ENCODE data around the gene GLIS2.

GLIS2 gene

DNA sequence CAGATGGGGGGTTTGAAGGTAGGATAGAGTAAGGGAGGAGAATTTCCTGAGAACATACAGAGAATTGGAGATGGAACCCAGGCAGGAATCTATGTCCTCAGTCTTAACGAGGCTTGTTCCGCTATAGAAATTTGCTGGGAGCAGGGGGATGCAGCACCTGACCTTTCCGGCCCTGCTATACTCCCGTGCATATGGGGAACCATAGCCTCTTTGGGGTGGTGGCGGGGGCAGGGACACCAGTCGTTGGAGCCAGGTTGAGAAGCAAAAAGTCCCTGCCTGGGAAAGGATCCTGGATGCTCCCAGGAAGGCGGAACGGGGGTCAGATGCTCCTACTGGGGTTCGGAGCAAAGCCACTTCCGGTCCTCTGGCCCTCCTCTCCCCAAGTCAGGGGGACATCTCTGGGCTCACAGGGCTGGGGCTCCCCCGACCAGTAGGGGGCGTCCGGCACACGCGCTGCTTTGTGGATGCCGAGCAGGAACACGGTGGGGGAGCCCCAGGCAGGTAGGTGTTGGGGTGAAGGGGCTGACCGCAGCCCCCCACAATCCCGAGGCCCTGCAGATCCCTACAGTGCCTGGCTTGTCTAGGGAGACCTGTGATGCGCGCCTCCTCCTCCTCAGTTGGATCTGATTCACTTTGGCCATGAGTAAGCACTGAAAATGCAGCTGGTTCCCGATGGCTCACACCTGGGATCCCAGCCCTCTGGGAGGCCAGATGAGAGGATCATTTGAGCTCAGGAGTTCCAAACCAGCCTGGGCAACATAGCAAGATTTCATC lies 27.5 kb upstream of the GLIS2 start (continued):
- TF ChIP-seq, protein P1, sequence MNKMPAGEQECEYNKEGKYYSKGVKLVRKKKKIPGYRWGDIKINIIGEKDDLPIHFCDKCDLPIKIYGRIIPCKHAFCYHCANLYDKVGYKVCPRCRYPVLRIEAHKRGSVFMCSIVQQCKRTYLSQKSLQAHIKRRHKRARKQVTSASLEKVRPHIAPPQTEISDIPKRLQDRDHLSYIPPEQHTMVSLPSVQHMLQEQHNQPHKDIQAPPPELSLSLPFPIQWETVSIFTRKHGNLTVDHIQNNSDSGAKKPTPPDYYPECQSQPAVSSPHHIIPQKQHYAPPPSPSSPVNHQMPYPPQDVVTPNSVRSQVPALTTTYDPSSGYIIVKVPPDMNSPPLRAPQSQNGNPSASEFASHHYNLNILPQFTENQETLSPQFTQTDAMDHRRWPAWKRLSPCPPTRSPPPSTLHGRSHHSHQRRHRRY (tag by site-specific recombination; IDR thresholded peaks at IDR 0.05): no peak
- TF ChIP-seq ZEB2 (tag by site-specific recombination; IDR thresholded peaks at IDR 0.05): peak; percentile 53; the same call in 1 of the 2 replicates

DNA sequence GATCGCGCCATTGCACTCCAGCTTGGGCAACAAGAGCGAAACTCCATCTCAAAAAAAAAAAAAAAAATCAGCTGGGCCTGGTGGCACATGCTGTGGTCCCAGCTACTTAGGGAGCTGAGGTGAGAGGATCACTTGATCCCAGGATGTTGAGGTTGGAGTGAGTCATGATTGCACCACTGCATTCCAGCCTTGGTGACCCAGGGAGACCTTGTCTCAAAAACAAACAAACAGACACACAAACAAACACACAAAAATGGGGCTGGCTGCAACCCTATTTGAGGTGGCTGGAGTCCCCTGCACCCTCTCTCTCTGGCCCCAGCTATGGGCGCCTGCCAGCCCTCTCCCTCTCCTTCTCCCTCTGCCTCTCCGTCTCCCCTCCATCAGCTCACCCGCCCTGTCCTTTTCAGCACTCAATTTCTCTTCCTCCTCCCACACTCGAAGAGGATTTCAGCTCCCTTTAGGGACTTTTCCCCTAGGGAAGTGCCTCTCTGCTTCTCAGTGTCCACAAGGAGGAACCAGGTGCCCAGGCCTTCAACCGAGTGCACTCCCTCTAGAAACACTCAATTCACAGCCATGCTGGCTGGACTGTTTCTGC lies 25.5 kb upstream of the GLIS2 start:
- no peaks in the 10 kb centered on the region for H3K9me3 ChIP-seq (ENCODE audit: control insufficient read depth, insufficient read depth, low read depth, low read length)
- H3K4me1 ChIP-seq (ENCODE audit: control insufficient read depth, insufficient read depth, low read length): peaks cover 4% of the 10 kb centered on the region; the same call in 1 of the 2 replicates
- H3K27ac ChIP-seq (ENCODE audit: extremely low read depth, low read depth, low read length): no peak overlapping the region
- ChIA-PET CTCF (interaction anchor here (0.6 to 4.0 kb wide), 9 partner anchors 9 to 113 kb away, joined by 3 to 63 read pairs (median 4); no protein-coding TSS in a partner anchor), POLR2A (interaction anchor here (0.5 to 1.1 kb wide), 6 partner anchors 17 to 278 kb away, joined by 3 to 7 read pairs (median 4); partner anchors contain the start of gene TFAP4)
- no peaks in the 10 kb centered on the region for H3K36me3 ChIP-seq (ENCODE audit: control insufficient read depth in 2 of 2, insufficient read depth in 1 of 2, low read length in 2 of 2)
- no peak overlapping the region for H3K4me3 ChIP-seq (ENCODE audit: low read depth, low read length)
- TF ChIP-seq, protein P2, sequence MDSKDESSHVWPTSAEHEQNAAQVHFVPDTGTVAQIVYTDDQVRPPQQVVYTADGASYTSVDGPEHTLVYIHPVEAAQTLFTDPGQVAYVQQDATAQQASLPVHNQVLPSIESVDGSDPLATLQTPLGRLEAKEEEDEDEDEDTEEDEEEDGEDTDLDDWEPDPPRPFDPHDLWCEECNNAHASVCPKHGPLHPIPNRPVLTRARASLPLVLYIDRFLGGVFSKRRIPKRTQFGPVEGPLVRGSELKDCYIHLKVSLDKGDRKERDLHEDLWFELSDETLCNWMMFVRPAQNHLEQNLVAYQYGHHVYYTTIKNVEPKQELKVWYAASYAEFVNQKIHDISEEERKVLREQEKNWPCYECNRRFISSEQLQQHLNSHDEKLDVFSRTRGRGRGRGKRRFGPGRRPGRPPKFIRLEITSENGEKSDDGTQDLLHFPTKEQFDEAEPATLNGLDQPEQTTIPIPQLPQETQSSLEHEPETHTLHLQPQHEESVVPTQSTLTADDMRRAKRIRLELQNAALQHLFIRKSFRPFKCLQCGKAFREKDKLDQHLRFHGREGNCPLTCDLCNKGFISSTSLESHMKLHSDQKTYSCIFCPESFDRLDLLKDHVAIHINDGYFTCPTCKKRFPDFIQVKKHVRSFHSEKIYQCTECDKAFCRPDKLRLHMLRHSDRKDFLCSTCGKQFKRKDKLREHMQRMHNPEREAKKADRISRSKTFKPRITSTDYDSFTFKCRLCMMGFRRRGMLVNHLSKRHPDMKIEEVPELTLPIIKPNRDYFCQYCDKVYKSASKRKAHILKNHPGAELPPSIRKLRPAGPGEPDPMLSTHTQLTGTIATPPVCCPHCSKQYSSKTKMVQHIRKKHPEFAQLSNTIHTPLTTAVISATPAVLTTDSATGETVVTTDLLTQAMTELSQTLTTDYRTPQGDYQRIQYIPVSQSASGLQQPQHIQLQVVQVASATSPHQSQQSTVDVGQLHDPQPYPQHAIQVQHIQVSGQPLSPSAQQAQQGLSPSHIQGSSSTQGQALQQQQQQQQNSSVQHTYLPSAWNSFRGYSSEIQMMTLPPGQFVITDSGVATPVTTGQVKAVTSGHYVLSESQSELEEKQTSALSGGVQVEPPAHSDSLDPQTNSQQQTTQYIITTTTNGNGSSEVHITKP (tag by site-specific recombination; IDR thresholded peaks at IDR 0.05): peak; percentile 58
- TF ChIP-seq ZNF121 (tag by site-specific recombination; IDR thresholded peaks at IDR 0.05) (no peak), ZNF624 (tag by site-specific recombination; IDR thresholded peaks at IDR 0.05) (no peak), HOXA7 (CRISPR knock-in tag; IDR thresholded peaks at IDR 0.05; ENCODE audit: borderline replicate concordance) (no peak), ZNF423 (tag by site-specific recombination; IDR thresholded peaks at IDR 0.05) (no peak), ZNF391 (tag by site-specific recombination; IDR thresholded peaks at IDR 0.05; ENCODE audit: borderline replicate concordance, low read depth) (no peak), ZNF555 (tag by site-specific recombination; conservative IDR thresholded peaks at IDR 0.05) (no peak), ZNF10 (tag by site-specific recombination; IDR thresholded peaks at IDR 0.05) (no peak), ZBTB20 (tag by site-specific recombination; IDR thresholded peaks at IDR 0.05) (no peak), ZNF510 (tag by site-specific recombination; IDR thresholded peaks at IDR 0.05; ENCODE audit: insufficient replicate concordance) (no peak), WT1 (tag by site-specific recombination; IDR thresholded peaks at IDR 0.05) (no peak; the same call in 1 of the 2 replicates), ZNF184 (tag by site-specific recombination; IDR thresholded peaks at IDR 0.05) (no peak), ZNF560 (tag by site-specific recombination; IDR thresholded peaks at IDR 0.05; ENCODE audit: borderline replicate concordance) (no peak), ZNF670 (tag by site-specific recombination; IDR thresholded peaks at IDR 0.05; ENCODE audit: low read depth) (no peak)
- TF ChIP-seq, protein P3, sequence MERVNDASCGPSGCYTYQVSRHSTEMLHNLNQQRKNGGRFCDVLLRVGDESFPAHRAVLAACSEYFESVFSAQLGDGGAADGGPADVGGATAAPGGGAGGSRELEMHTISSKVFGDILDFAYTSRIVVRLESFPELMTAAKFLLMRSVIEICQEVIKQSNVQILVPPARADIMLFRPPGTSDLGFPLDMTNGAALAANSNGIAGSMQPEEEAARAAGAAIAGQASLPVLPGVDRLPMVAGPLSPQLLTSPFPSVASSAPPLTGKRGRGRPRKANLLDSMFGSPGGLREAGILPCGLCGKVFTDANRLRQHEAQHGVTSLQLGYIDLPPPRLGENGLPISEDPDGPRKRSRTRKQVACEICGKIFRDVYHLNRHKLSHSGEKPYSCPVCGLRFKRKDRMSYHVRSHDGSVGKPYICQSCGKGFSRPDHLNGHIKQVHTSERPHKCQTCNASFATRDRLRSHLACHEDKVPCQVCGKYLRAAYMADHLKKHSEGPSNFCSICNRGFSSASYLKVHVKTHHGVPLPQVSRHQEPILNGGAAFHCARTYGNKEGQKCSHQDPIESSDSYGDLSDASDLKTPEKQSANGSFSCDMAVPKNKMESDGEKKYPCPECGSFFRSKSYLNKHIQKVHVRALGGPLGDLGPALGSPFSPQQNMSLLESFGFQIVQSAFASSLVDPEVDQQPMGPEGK (tag by site-specific recombination; IDR thresholded peaks at IDR 0.05): peak; percentile 78
- TF ChIP-seq, protein P4, sequence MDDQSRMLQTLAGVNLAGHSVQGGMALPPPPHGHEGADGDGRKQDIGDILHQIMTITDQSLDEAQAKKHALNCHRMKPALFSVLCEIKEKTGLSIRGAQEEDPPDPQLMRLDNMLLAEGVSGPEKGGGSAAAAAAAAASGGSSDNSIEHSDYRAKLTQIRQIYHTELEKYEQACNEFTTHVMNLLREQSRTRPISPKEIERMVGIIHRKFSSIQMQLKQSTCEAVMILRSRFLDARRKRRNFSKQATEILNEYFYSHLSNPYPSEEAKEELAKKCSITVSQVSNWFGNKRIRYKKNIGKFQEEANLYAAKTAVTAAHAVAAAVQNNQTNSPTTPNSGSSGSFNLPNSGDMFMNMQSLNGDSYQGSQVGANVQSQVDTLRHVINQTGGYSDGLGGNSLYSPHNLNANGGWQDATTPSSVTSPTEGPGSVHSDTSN (CRISPR knock-in tag; IDR thresholded peaks at IDR 0.05): no peak
- TF ChIP-seq, protein P5, sequence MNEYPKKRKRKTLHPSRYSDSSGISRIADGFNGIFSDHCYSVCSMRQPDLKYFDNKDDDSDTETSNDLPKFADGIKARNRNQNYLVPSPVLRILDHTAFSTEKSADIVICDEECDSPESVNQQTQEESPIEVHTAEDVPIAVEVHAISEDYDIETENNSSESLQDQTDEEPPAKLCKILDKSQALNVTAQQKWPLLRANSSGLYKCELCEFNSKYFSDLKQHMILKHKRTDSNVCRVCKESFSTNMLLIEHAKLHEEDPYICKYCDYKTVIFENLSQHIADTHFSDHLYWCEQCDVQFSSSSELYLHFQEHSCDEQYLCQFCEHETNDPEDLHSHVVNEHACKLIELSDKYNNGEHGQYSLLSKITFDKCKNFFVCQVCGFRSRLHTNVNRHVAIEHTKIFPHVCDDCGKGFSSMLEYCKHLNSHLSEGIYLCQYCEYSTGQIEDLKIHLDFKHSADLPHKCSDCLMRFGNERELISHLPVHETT (tag by site-specific recombination; IDR thresholded peaks at IDR 0.05): peak; percentile 77
- TF ChIP-seq, protein P6, sequence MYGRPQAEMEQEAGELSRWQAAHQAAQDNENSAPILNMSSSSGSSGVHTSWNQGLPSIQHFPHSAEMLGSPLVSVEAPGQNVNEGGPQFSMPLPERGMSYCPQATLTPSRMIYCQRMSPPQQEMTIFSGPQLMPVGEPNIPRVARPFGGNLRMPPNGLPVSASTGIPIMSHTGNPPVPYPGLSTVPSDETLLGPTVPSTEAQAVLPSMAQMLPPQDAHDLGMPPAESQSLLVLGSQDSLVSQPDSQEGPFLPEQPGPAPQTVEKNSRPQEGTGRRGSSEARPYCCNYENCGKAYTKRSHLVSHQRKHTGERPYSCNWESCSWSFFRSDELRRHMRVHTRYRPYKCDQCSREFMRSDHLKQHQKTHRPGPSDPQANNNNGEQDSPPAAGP (tag by site-specific recombination; IDR thresholded peaks at IDR 0.05): peak; percentile 66; the same call in 1 of the 2 replicates
- TF ChIP-seq, protein P7, sequence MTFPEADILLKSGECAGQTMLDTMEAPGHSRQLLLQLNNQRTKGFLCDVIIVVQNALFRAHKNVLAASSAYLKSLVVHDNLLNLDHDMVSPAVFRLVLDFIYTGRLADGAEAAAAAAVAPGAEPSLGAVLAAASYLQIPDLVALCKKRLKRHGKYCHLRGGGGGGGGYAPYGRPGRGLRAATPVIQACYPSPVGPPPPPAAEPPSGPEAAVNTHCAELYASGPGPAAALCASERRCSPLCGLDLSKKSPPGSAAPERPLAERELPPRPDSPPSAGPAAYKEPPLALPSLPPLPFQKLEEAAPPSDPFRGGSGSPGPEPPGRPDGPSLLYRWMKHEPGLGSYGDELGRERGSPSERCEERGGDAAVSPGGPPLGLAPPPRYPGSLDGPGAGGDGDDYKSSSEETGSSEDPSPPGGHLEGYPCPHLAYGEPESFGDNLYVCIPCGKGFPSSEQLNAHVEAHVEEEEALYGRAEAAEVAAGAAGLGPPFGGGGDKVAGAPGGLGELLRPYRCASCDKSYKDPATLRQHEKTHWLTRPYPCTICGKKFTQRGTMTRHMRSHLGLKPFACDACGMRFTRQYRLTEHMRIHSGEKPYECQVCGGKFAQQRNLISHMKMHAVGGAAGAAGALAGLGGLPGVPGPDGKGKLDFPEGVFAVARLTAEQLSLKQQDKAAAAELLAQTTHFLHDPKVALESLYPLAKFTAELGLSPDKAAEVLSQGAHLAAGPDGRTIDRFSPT (tag by site-specific recombination; IDR thresholded peaks at IDR 0.05): peak; percentile 69
